Measurements from ENCODE around the gene SDF2. TPM values are rescaled to one million over a fixed set of nuclear protein-coding genes. Genes with fewer than 3 reads are reported as not detected.

The SDF2 gene
- total RNA-seq, 1 donor from 2014 or later: 44.8 TPM

Other genes with a start within 250 kb of the SDF2 start
- 0.72 TPM for gene SLC13A2, start 188.3 kb downstream of the SDF2 start, total RNA-seq (ENCODE audit: insufficient read depth, low replicate concordance)
- not detected for gene FOXN1, start 155.6 kb downstream of the SDF2 start, total RNA-seq (ENCODE audit: insufficient read depth, low replicate concordance)
- 26.2 TPM for gene UNC119, start 109.3 kb downstream of the SDF2 start, total RNA-seq (ENCODE audit: insufficient read depth, low replicate concordance)
- gene PIGS, start 90.4 kb downstream of the SDF2 start, total RNA-seq (ENCODE audit: insufficient read depth, low replicate concordance): 14.2 TPM
- 26.2 TPM for gene ALDOC, start 85.0 kb downstream of the SDF2 start, total RNA-seq (ENCODE audit: insufficient read depth, low replicate concordance)
- 18.8 TPM for gene SPAG5, start 62.9 kb downstream of the SDF2 start, total RNA-seq (ENCODE audit: insufficient read depth, low replicate concordance)
- gene RSKR, start 47.7 kb downstream of the SDF2 start, total RNA-seq (ENCODE audit: insufficient read depth, low replicate concordance): 15.2 TPM
- gene BLTP2, start 16.7 kb downstream of the SDF2 start, total RNA-seq (ENCODE audit: insufficient read depth, low replicate concordance): 63.3 TPM
- 40.4 TPM for gene SUPT6H, start 299 bp upstream of the SDF2 start, total RNA-seq (ENCODE audit: insufficient read depth, low replicate concordance)
- 18.1 TPM for gene PROCA1, start 50.0 kb upstream of the SDF2 start, total RNA-seq (ENCODE audit: insufficient read depth, low replicate concordance)
- 149 TPM for gene RAB34, start 56.0 kb upstream of the SDF2 start, total RNA-seq (ENCODE audit: insufficient read depth, low replicate concordance)
- 698 TPM for gene RPL23A, start 58.1 kb upstream of the SDF2 start, total RNA-seq (ENCODE audit: insufficient read depth, low replicate concordance)
- 5.1 TPM for gene TLCD1, start 64.3 kb upstream of the SDF2 start, total RNA-seq (ENCODE audit: insufficient read depth, low replicate concordance)
- gene NEK8, start 66.9 kb upstream of the SDF2 start, total RNA-seq (ENCODE audit: insufficient read depth, low replicate concordance): 0.24 TPM
- gene TRAF4, start 82.1 kb upstream of the SDF2 start, total RNA-seq (ENCODE audit: insufficient read depth, low replicate concordance): 15.2 TPM
- gene FAM222B, start 180.9 kb upstream of the SDF2 start, total RNA-seq (ENCODE audit: insufficient read depth, low replicate concordance): 0.48 TPM
- gene ERAL1, start 193.1 kb upstream of the SDF2 start, total RNA-seq (ENCODE audit: insufficient read depth, low replicate concordance): 8.7 TPM
- 18.8 TPM for gene FLOT2, start 235.8 kb upstream of the SDF2 start, total RNA-seq (ENCODE audit: insufficient read depth, low replicate concordance)
- 7.9 TPM for gene DHRS13, start 241.2 kb upstream of the SDF2 start, total RNA-seq (ENCODE audit: insufficient read depth, low replicate concordance)